NB4 (cell line): Measurements from ENCODE around the gene NPHP4.
"Not testable (repeated sequence)": the region's sequence is repeated elsewhere in the genome, so short reads cannot be mapped to it uniquely, and the experiment has no call there.

Experiments
- DNase-seq: peaks from one replicate; pipeline ENCODE4 v3.0.0; 2010; ENCODE audit warnings: low read depth
- H3K4me3 ChIP-seq: one replicate; pipeline ENCODE4 v1.5.1; 2011; ENCODE audit warnings: mild to moderate bottlenecking, low read depth, low read length, moderate library complexity
- CTCF ChIP-seq: IDR thresholded peaks from one replicate; pipeline ENCODE4 v1.5.1; 2012; ENCODE audit warnings: low read depth, low read length
- MAX ChIP-seq: IDR thresholded peaks from 2 replicates; pipeline ENCODE4 v1.6.1; 2011; ENCODE audit warnings: low read depth, low read length
- MYC ChIP-seq: IDR thresholded peaks from 2 replicates; pipeline ENCODE4 v1.6.1; 2011; ENCODE audit warnings: low read depth, low read length
- POLR2A ChIP-seq: IDR thresholded peaks from 2 replicates; pipeline ENCODE4 v1.6.1; 2011; ENCODE audit warnings: mild to moderate bottlenecking; ENCODE audit not compliant: insufficient read length; ENCODE audit errors: extremely low read depth

The NPHP4 gene

GRCh38 chr1:5856246-5856815 lies 135.9 kb downstream of the NPHP4 start:
- no peak overlapping the region for H3K4me3 ChIP-seq
- TF ChIP-seq MAX (no peak), POLR2A (no peak), CTCF (no peak), MYC (no peak)
- peak; percentile 44 for DNase-seq

- no peak overlapping the region for H3K4me3 ChIP-seq
- DNase-seq = no peak
- TF ChIP-seq CTCF = no peak
- TF ChIP-seq MAX = no peak
- TF ChIP-seq MYC = no peak
- TF ChIP-seq POLR2A = no peak
Measured at GRCh38 chr1:5855196-5855897, 136.9 kb downstream of the NPHP4 start.

- TF ChIP-seq CTCF = no peak
- no peak for TF ChIP-seq MAX
- no peak for TF ChIP-seq POLR2A
- TF ChIP-seq MYC = no peak
- H3K4me3 ChIP-seq = no peak overlapping the region
- no peak for DNase-seq
Measured at GRCh38 chr1:5854754-5855153, 137.5 kb downstream of the NPHP4 start.

- H3K4me3 ChIP-seq, DNase-seq: not testable (repeated sequence)
Measured at GRCh38 chr1:5853858-5854257, 138.4 kb downstream of the NPHP4 start.

- no peak overlapping the region for H3K4me3 ChIP-seq
- TF ChIP-seq MYC (no peak), POLR2A (no peak), MAX (no peak), CTCF (no peak)
- DNase-seq = no peak
Measured at GRCh38 chr1:5850503-5850902, 141.7 kb downstream of the NPHP4 start.

GRCh38 chr1:5849550-5849949 lies 142.7 kb downstream of the NPHP4 start:
- no peak for TF ChIP-seq MYC
- no peak for TF ChIP-seq POLR2A
- no peak for TF ChIP-seq MAX
- no peak for TF ChIP-seq CTCF
- H3K4me3 ChIP-seq = no peak overlapping the region
- no peak for DNase-seq
